Activated naive CD8-positive, alpha-beta T cell (primary cell): ENCODE data around the gene ATG16L1.

ENCODE experiments used
- H3K27ac Mint-ChIP-seq: one replicate; pipeline ENCODE4 v1.8.0; 2021; ENCODE audit warnings: mixed read lengths
- H3K27me3 Mint-ChIP-seq: one replicate; pipeline ENCODE4 v1.8.0; 2021; ENCODE audit warnings: mixed read lengths
- H3K36me3 Mint-ChIP-seq: one replicate; pipeline ENCODE4 v1.8.0; 2021; ENCODE audit warnings: mixed read lengths
- H3K4me1 Mint-ChIP-seq: one replicate; pipeline ENCODE4 v1.8.0; 2021; ENCODE audit warnings: low read depth, mixed read lengths
- H3K4me3 Mint-ChIP-seq: one replicate; pipeline ENCODE4 v1.8.0; 2021; ENCODE audit warnings: mild to moderate bottlenecking, mixed read lengths
- H3K9me3 Mint-ChIP-seq: one replicate; pipeline ENCODE4 v1.8.0; 2021; ENCODE audit warnings: low read depth, mixed read lengths

Gene ATG16L1

GRCh38 chr2:233281992-233282603, 30.6 kb downstream of the ATG16L1 start:
- Mint-ChIP-seq H3K9me3 (no peaks in the 10 kb centered on the region), H3K27me3 (no peaks in the 10 kb centered on the region), H3K4me1 (peaks cover 40% of the 10 kb centered on the region), H3K36me3 (peaks cover 27% of the 10 kb centered on the region), H3K27ac (peak overlapping the region; percentile 76), H3K4me3 (peak overlapping the region; percentile 18)

- peaks cover 23% of the 10 kb centered on the region for H3K36me3 Mint-ChIP-seq
- no peak overlapping the region for H3K4me3 Mint-ChIP-seq
- H3K4me1 Mint-ChIP-seq, result peaks cover 40% of the 10 kb centered on the region
These were observed 34.4 kb downstream of the ATG16L1 start for GRCh38 chr2:233285921-233286320.

GRCh38 chr2:233287871-233288270, 36.4 kb downstream of the ATG16L1 start:
- Mint-ChIP-seq H3K27me3 (no peaks in the 10 kb centered on the region), H3K4me1 (peaks cover 22% of the 10 kb centered on the region), H3K36me3 (peaks cover 10% of the 10 kb centered on the region), H3K4me3 (no peak overlapping the region), H3K27ac (peak overlapping the region; percentile 28), H3K9me3 (no peaks in the 10 kb centered on the region)

More at GRCh38 chr2:233285921-233286320, 34.4 kb downstream of the ATG16L1 start:
- H3K27me3 Mint-ChIP-seq, result no peaks in the 10 kb centered on the region
- peak overlapping the region; percentile 43 for H3K27ac Mint-ChIP-seq
- H3K9me3 Mint-ChIP-seq, result no peaks in the 10 kb centered on the region

GRCh38 chr2:233288663-233289062, 37.2 kb downstream of the ATG16L1 start:
- H3K4me1 Mint-ChIP-seq, result peaks cover 19% of the 10 kb centered on the region
- no peaks in the 10 kb centered on the region for H3K9me3 Mint-ChIP-seq
- H3K4me3 Mint-ChIP-seq, result no peak overlapping the region
- peak overlapping the region; percentile 50 for H3K27ac Mint-ChIP-seq
- no peaks in the 10 kb centered on the region for H3K27me3 Mint-ChIP-seq
- peaks cover 11% of the 10 kb centered on the region for H3K36me3 Mint-ChIP-seq

- no peak overlapping the region for H3K27ac Mint-ChIP-seq
- H3K27me3 Mint-ChIP-seq, result no peaks in the 10 kb centered on the region
- peaks cover 18% of the 10 kb centered on the region for H3K4me1 Mint-ChIP-seq
- no peaks in the 10 kb centered on the region for H3K9me3 Mint-ChIP-seq
- H3K4me3 Mint-ChIP-seq, result no peak overlapping the region
- H3K36me3 Mint-ChIP-seq, result peaks cover 13% of the 10 kb centered on the region
These were observed 38.2 kb downstream of the ATG16L1 start for GRCh38 chr2:233289648-233290047.

- no peaks in the 10 kb centered on the region for H3K27me3 Mint-ChIP-seq
- H3K27ac Mint-ChIP-seq, result peak overlapping the region; percentile 72
- no peak overlapping the region for H3K4me3 Mint-ChIP-seq
- peaks cover 12% of the 10 kb centered on the region for H3K4me1 Mint-ChIP-seq
- peaks cover 13% of the 10 kb centered on the region for H3K36me3 Mint-ChIP-seq
- H3K9me3 Mint-ChIP-seq, result no peaks in the 10 kb centered on the region
These were observed 38.8 kb downstream of the ATG16L1 start for GRCh38 chr2:233290051-233290845.

- H3K4me3 Mint-ChIP-seq, result no peak overlapping the region
- H3K4me1 Mint-ChIP-seq, result peaks cover 2% of the 10 kb centered on the region
- H3K9me3 Mint-ChIP-seq, result no peaks in the 10 kb centered on the region
- no peak overlapping the region for H3K27ac Mint-ChIP-seq
- H3K27me3 Mint-ChIP-seq, result no peaks in the 10 kb centered on the region
- peaks cover 9% of the 10 kb centered on the region for H3K36me3 Mint-ChIP-seq
These were observed 44.4 kb downstream of the ATG16L1 start for GRCh38 chr2:233295891-233296290.

- Mint-ChIP-seq H3K27me3 (no peaks in the 10 kb centered on the region), H3K36me3 (peaks cover 9% of the 10 kb centered on the region), H3K4me1 (peaks cover 2% of the 10 kb centered on the region), H3K27ac (no peak overlapping the region), H3K9me3 (no peaks in the 10 kb centered on the region), H3K4me3 (no peak overlapping the region)
These were observed 45.6 kb downstream of the ATG16L1 start for GRCh38 chr2:233297076-233297475.

- no peaks in the 10 kb centered on the region for H3K9me3 Mint-ChIP-seq
- no peak overlapping the region for H3K27ac Mint-ChIP-seq
- H3K36me3 Mint-ChIP-seq, result peaks cover 2% of the 10 kb centered on the region
- no peaks in the 10 kb centered on the region for H3K4me1 Mint-ChIP-seq
- H3K27me3 Mint-ChIP-seq, result no peaks in the 10 kb centered on the region
- no peak overlapping the region for H3K4me3 Mint-ChIP-seq
These were observed 48.9 kb downstream of the ATG16L1 start for GRCh38 chr2:233300401-233300800.

GRCh38 chr2:233301248-233301647, 49.8 kb downstream of the ATG16L1 start:
- Mint-ChIP-seq H3K9me3 (no peaks in the 10 kb centered on the region), H3K27me3 (no peaks in the 10 kb centered on the region), H3K4me1 (no peaks in the 10 kb centered on the region), H3K36me3 (no peaks in the 10 kb centered on the region), H3K4me3 (no peak overlapping the region), H3K27ac (no peak overlapping the region)

GRCh38 chr2:233301811-233302210, 50.3 kb downstream of the ATG16L1 start:
- no peaks in the 10 kb centered on the region for H3K27me3 Mint-ChIP-seq
- H3K4me1 Mint-ChIP-seq, result no peaks in the 10 kb centered on the region
- H3K9me3 Mint-ChIP-seq, result no peaks in the 10 kb centered on the region
- no peak overlapping the region for H3K4me3 Mint-ChIP-seq
- no peaks in the 10 kb centered on the region for H3K36me3 Mint-ChIP-seq
- H3K27ac Mint-ChIP-seq, result no peak overlapping the region

- no peaks in the 10 kb centered on the region for H3K36me3 Mint-ChIP-seq
- no peaks in the 10 kb centered on the region for H3K4me1 Mint-ChIP-seq
- H3K9me3 Mint-ChIP-seq, result no peaks in the 10 kb centered on the region
- no peaks in the 10 kb centered on the region for H3K27me3 Mint-ChIP-seq
- H3K4me3 Mint-ChIP-seq, result no peak overlapping the region
- H3K27ac Mint-ChIP-seq, result no peak overlapping the region
These were observed 51.8 kb downstream of the ATG16L1 start for GRCh38 chr2:233303252-233303651.

- Mint-ChIP-seq H3K4me1 (peaks cover 3% of the 10 kb centered on the region), H3K36me3 (no peaks in the 10 kb centered on the region), H3K4me3 (no peak within 1 kb of the TSS), H3K27ac (no peak within 1 kb of the TSS), H3K9me3 (no peaks in the 10 kb centered on the region), H3K27me3 (no peaks in the 10 kb centered on the region)
These were observed 56.1 kb downstream of the ATG16L1 start, which contains the start of gene SAG for GRCh38 chr2:233307565-233307964. Gene SAG, plus strand, starts transcription at chr2:233307816. Its CDS starts 1,374 bp downstream, at chr2:233309190.

- H3K4me3 Mint-ChIP-seq, result no peak overlapping the region
- H3K27me3 Mint-ChIP-seq, result no peaks in the 10 kb centered on the region
- H3K36me3 Mint-ChIP-seq, result no peaks in the 10 kb centered on the region
- no peaks in the 10 kb centered on the region for H3K9me3 Mint-ChIP-seq
- peaks cover 5% of the 10 kb centered on the region for H3K4me1 Mint-ChIP-seq
- H3K27ac Mint-ChIP-seq, result no peak overlapping the region
These were observed 59.9 kb downstream of the ATG16L1 start for GRCh38 chr2:233311241-233311926.

- Mint-ChIP-seq H3K4me1 (peaks cover 5% of the 10 kb centered on the region), H3K9me3 (no peaks in the 10 kb centered on the region), H3K27me3 (no peaks in the 10 kb centered on the region), H3K4me3 (no peak overlapping the region), H3K36me3 (no peaks in the 10 kb centered on the region), H3K27ac (no peak overlapping the region)
These were observed 61.4 kb downstream of the ATG16L1 start for GRCh38 chr2:233312874-233313273.
